H1 (cell line): ENCODE measurements around the gene RMC1. TPM values are rescaled to one million over a fixed set of nuclear protein-coding genes. Genes with fewer than 3 reads are reported as not detected.

Source experiments
- CTCF ChIA-PET: fragments of 300-600 bp; sonication (Branson Sonifier 250); formaldehyde crosslinking; loops from one replicate; lab custom pipeline; 2021; ENCODE audit not compliant: partially characterized antibody; lab: Charles Lee
- POLR2A ChIA-PET: fragments of 300-600 bp; sonication (Branson Sonifier 250); formaldehyde crosslinking; loops from one replicate; lab custom pipeline; 2021; ENCODE audit warnings: inconsistent platforms; ENCODE audit not compliant: partially characterized antibody; lab: Charles Lee
- DNase-seq, 2 experiments: peaks; one replicate each; pipeline versions ENCODE4 v3.0.0 to v3.0.0-alpha.2; 2010 to 2022; ENCODE audit warnings: low spot score in 2 of 2, low read depth in 1 of 2, mixed read lengths in 1 of 2
- FAIRE-seq: peaks from 2 replicates; lab custom pipeline; 2011; peaks lifted over from hg19 to GRCh38; lab: Jason Lieb, UNC
- H2AFZ ChIP-seq: 2 replicates; pipeline ENCODE4 v1.8.1; 2012; ENCODE audit warnings: low read length, inconsistent platforms
- H2AK5ac ChIP-seq: 2 replicates; pipeline ENCODE4 v1.6.1; 2013; ENCODE audit warnings: low read depth, low read length
- H2BK120ac ChIP-seq: replicated peaks from 2 replicates; pipeline ENCODE3; 2013; ENCODE audit warnings: low read depth, low read length, inconsistent platforms
- H2BK12ac ChIP-seq: 2 replicates; pipeline ENCODE4 v1.6.1; 2013; ENCODE audit warnings: low read depth, low read length
- H2BK15ac ChIP-seq: 2 replicates; pipeline ENCODE4 v1.6.1; 2013; ENCODE audit warnings: low read length
- H2BK20ac ChIP-seq: 2 replicates; pipeline ENCODE4 v1.6.1; 2013; ENCODE audit warnings: low read length
- H2BK5ac ChIP-seq: 2 replicates; pipeline ENCODE4 v1.6.1; 2013; ENCODE audit warnings: low read depth, low read length
- H3K14ac ChIP-seq: 2 replicates; pipeline ENCODE4 v1.6.1; 2013; ENCODE audit warnings: inconsistent platforms; ENCODE audit not compliant: insufficient read length
- H3K18ac ChIP-seq: 2 replicates; pipeline ENCODE4 v1.6.1; 2013; ENCODE audit warnings: low read length; ENCODE audit errors: extremely low read depth
- H3K23ac ChIP-seq: 2 replicates; pipeline ENCODE4 v1.6.1; 2013; ENCODE audit warnings: inconsistent platforms; ENCODE audit not compliant: insufficient read length
- H3K23me2 ChIP-seq: 2 replicates; pipeline ENCODE4 v1.6.1; 2013; ENCODE audit warnings: low read depth, low read length
- H3K27ac ChIP-seq: 2 replicates; pipeline ENCODE4 v1.6.1; 2011; ENCODE audit warnings: low read depth, low read length, inconsistent platforms
- H3K27me3 ChIP-seq, 4 experiments: replicated peaks in 1 of 4; 1 replicate in 1 of 4; 2 replicates in 3 of 4; pipeline versions ENCODE4 v1.6.1 to v1.8.1; 2011 to 2013; ENCODE audit warnings: low read length in 3 of 4, mild to moderate bottlenecking in 3 of 4, inconsistent platforms in 2 of 4, mixed read lengths in 2 of 4, moderate library complexity in 1 of 4; ENCODE audit not compliant: control insufficient read depth in 3 of 4, insufficient read depth in 3 of 4; ENCODE audit errors: extremely low read depth in 1 of 4
- H3K36me3 ChIP-seq, 4 experiments: 2 replicates each; pipeline versions ENCODE4 v1.6.1 to v1.8.1; 2011 to 2013; ENCODE audit warnings: mild to moderate bottlenecking in 4 of 4, low read length in 3 of 4, moderate library complexity in 2 of 4, control low read depth in 1 of 4, inconsistent platforms in 1 of 4; ENCODE audit not compliant: insufficient read depth in 4 of 4, control insufficient read depth in 2 of 4
- H3K4ac ChIP-seq: replicated peaks from 2 replicates; pipeline ENCODE3; 2013; ENCODE audit warnings: low read length, low read depth, mixed read lengths, inconsistent platforms; ENCODE audit not compliant: insufficient read length
- H3K4me1 ChIP-seq, 4 experiments: replicated peaks in 1 of 4; 1 replicate in 1 of 4; 2 replicates in 3 of 4; pipeline versions ENCODE4 v1.6.1 to v1.8.1; 2011 to 2013; ENCODE audit warnings: low read length in 3 of 4, inconsistent platforms in 2 of 4, mixed read lengths in 1 of 4; ENCODE audit not compliant: insufficient read depth in 4 of 4, control insufficient read depth in 3 of 4
- H3K4me2 ChIP-seq, 2 experiments: 2 replicates each; pipeline versions ENCODE4 v1.6.1 to v1.8.1; 2011 to 2013; ENCODE audit warnings: low read depth in 2 of 2, low read length in 2 of 2, control low read depth in 1 of 2, inconsistent platforms in 1 of 2, mild to moderate bottlenecking in 1 of 2; ENCODE audit not compliant: insufficient read depth in 1 of 2
- H3K4me3 ChIP-seq, 4 experiments: fragments of 200-600, 300-600 bp in 1 of 4; sonication (generic), shearing (Covaris generic), sonication (Bioruptor Twin) in 1 of 4; 2 replicates each; pipeline versions ENCODE4 v1.5.1 to v1.8.1; 2011 to 2016; ENCODE audit warnings: low read length in 4 of 4, low read depth in 3 of 4, control low read depth in 2 of 4, inconsistent platforms in 2 of 4, mild to moderate bottlenecking in 2 of 4, mixed read lengths in 1 of 4, moderate library complexity in 1 of 4; ENCODE audit not compliant: insufficient read depth in 2 of 4; ENCODE audit errors: extremely low read depth in 1 of 4
- H3K56ac ChIP-seq: replicated peaks from 2 replicates; pipeline ENCODE3; 2013; ENCODE audit warnings: low read depth, mild to moderate bottlenecking, mixed read lengths, low read length, inconsistent platforms; ENCODE audit not compliant: insufficient read length
- H3K79me1 ChIP-seq: 2 replicates; pipeline ENCODE4 v1.6.1; 2013; ENCODE audit warnings: low read depth, low read length, control low read depth
- H3K79me2 ChIP-seq, 2 experiments: 2 replicates each; pipeline versions ENCODE4 v1.6.1 to v1.8.1; 2012 to 2013; ENCODE audit warnings: low read length in 2 of 2, mild to moderate bottlenecking in 2 of 2, inconsistent platforms in 1 of 2; ENCODE audit not compliant: insufficient read depth in 2 of 2, control insufficient read depth in 1 of 2
- H3K9ac ChIP-seq, 4 experiments: replicated peaks in 1 of 4; 1 replicate in 1 of 4; 2 replicates in 3 of 4; pipeline versions ENCODE4 v1.6.1 to v1.8.1; 2011 to 2013; ENCODE audit warnings: low read depth in 3 of 4, low read length in 3 of 4, control low read depth in 2 of 4, mild to moderate bottlenecking in 2 of 4, moderate library complexity in 2 of 4, inconsistent platforms in 1 of 4; ENCODE audit errors: extremely low read depth in 1 of 4
- H3K9me3 ChIP-seq, 2 experiments: 2 replicates each; pipeline versions ENCODE4 v1.6.1 to v1.8.1; 2012 to 2013; ENCODE audit warnings: mild to moderate bottlenecking in 2 of 2, moderate library complexity in 2 of 2, control low read depth in 1 of 2, inconsistent platforms in 1 of 2, low read depth in 1 of 2, low read length in 1 of 2, mixed read lengths in 1 of 2; ENCODE audit not compliant: insufficient read depth in 2 of 2
- H4K20me1 ChIP-seq, 2 experiments: replicated peaks in 1 of 2; 2 replicates each; pipeline versions ENCODE3 to v1.8.1; 2011 to 2013; ENCODE audit warnings: inconsistent platforms in 2 of 2, low read length in 2 of 2, mild to moderate bottlenecking in 1 of 2; ENCODE audit not compliant: insufficient read depth in 2 of 2, control insufficient read depth in 1 of 2
- H4K5ac ChIP-seq: 2 replicates; pipeline ENCODE4 v1.6.1; 2013; ENCODE audit warnings: low read length, low read depth, mixed read lengths, inconsistent platforms; ENCODE audit not compliant: insufficient read length
- H4K8ac ChIP-seq: 2 replicates; pipeline ENCODE4 v1.8.0; 2013; ENCODE audit warnings: mild to moderate bottlenecking, moderate library complexity, low read length, inconsistent platforms; ENCODE audit not compliant: insufficient read depth; ENCODE audit errors: extremely low read depth
- H4K91ac ChIP-seq: replicated peaks from 2 replicates; pipeline ENCODE3; 2013; ENCODE audit warnings: low read length, mixed read lengths, inconsistent platforms; ENCODE audit not compliant: insufficient read length
- ASH2L ChIP-seq: fragments of 200-600, 300-600 bp; sonication (generic); IDR thresholded peaks from one replicate; pipeline ENCODE4 v1.7.1; 2017; ENCODE audit warnings: low read length
- ATF3 ChIP-seq: IDR thresholded peaks from 2 replicates; pipeline ENCODE4 v1.6.1; 2011; ENCODE audit warnings: low read depth, mild to moderate bottlenecking, low read length; ENCODE audit not compliant: insufficient read depth
- BRCA1 ChIP-seq: IDR thresholded peaks from 2 replicates; pipeline ENCODE4 v1.6.1; 2012; ENCODE audit warnings: low read depth, low read length, improper control_type of control experiment
- CEBPB ChIP-seq: IDR thresholded peaks from 2 replicates; pipeline ENCODE4 v1.6.1; 2012; ENCODE audit warnings: low read depth, low read length
- CTBP2 ChIP-seq: IDR thresholded peaks from 2 replicates; pipeline ENCODE4 v1.7.0; 2011; ENCODE audit warnings: borderline replicate concordance, mild to moderate bottlenecking, moderate library complexity, mixed read lengths, low read length; ENCODE audit not compliant: insufficient read depth, insufficient read length
- KDM4A ChIP-seq: IDR thresholded peaks from one replicate; pipeline ENCODE4 v1.7.1; 2012; ENCODE audit warnings: low read depth, mild to moderate bottlenecking, moderate library complexity, low read length, inconsistent platforms; ENCODE audit not compliant: severe bottlenecking
- NANOG ChIP-seq: IDR thresholded peaks from 2 replicates; pipeline ENCODE4 v1.6.1; 2011; ENCODE audit warnings: low read length, low read depth, mild to moderate bottlenecking, inconsistent platforms; ENCODE audit not compliant: insufficient read depth, poor library complexity, severe bottlenecking
- POLR2A ChIP-seq, 2 experiments: IDR thresholded peaks; 1 replicate in 1 of 2; 2 replicates in 1 of 2; pipeline ENCODE4 v1.6.1; 2011; ENCODE audit warnings: low read depth in 2 of 2, low read length in 2 of 2, mild to moderate bottlenecking in 2 of 2; ENCODE audit errors: control extremely low read depth in 1 of 2
- POLR2AphosphoS5 ChIP-seq: IDR thresholded peaks from 2 replicates; pipeline ENCODE4 v1.6.1; 2011; ENCODE audit warnings: low read depth, low read length
- SIRT6 ChIP-seq: IDR thresholded peaks from one replicate; pipeline ENCODE4 v1.7.1; 2012; ENCODE audit warnings: low read length, inconsistent platforms
- SP1 ChIP-seq: IDR thresholded peaks from 2 replicates; pipeline ENCODE4 v1.6.1; 2011; ENCODE audit warnings: low read depth, low read length
- SP4 ChIP-seq: IDR thresholded peaks from 2 replicates; pipeline ENCODE4 v1.6.1; 2012; ENCODE audit warnings: low read length, inconsistent platforms
- TAF1 ChIP-seq: IDR thresholded peaks from 2 replicates; pipeline ENCODE4 v1.6.1; 2011; ENCODE audit warnings: mild to moderate bottlenecking, low read depth, low read length
- TEAD4 ChIP-seq: IDR thresholded peaks from 2 replicates; pipeline ENCODE4 v1.6.1; 2012; ENCODE audit warnings: low read depth, low read length, inconsistent platforms, mixed read lengths
- WGBS, 2 experiments: shearing (Covaris generic) in 1 of 2; methylation state at CpG; one replicate each; pipeline versions ENCODE4 v1.1.6 to v1.1.7; 2013 to 2015; ENCODE audit warnings: low lambda C conversion rate in 2 of 2, mixed read lengths in 2 of 2, inconsistent platforms in 1 of 2, low coverage in 1 of 2, missing lambda C conversion rate in 1 of 2; ENCODE audit not compliant: insufficient replicate concordance in 2 of 2, insufficient coverage in 1 of 2, insufficient read length in 1 of 2; ENCODE audit errors: extremely low coverage in 1 of 2, missing lambda C conversion rate in 1 of 2; 5-methylcytosine and 5-hydroxymethylcytosine counted together
- polyA plus RNA-seq, 7 experiments: library from polyadenylated mRNA; depleted of rRNA in 3 of 7; stranded (reverse) in 5 of 7; unstranded in 2 of 7; fragments of >200 nt in 5 of 7; fragments of 200-250 nt in 2 of 7; gene quantifications; 1 replicate in 5 of 7; 2 replicates in 1 of 7; 4 replicates in 1 of 7; pipeline versions ENCODE4 v1.2.1 to v1.2.3, GENCODE V29; 2011 to 2013; ENCODE audit warnings: missing spikeins in 2 of 7, mixed read lengths in 2 of 7
- total RNA-seq: library from RNA; stranded (reverse); fragmentation: NEBNext Ultra II Directional; extraction: Animal tissue kit (Norgen Biotek cat#: 25700); gene quantifications from 2 replicates; pipeline ENCODE4 v1.2.1, GENCODE V29; 2021
- TF ChIP-seq, protein P1 (sequence below): IDR thresholded peaks from 2 replicates; pipeline ENCODE4 v1.6.1; 2012; ENCODE audit warnings: inconsistent platforms

The RMC1 gene
- total and polyA plus RNA-seq, 2 of the 8 experiments (the other 6 are each of a cell fraction or from before 2014, with no cell fraction given), result 16.4 to 20.1 TPM

- Histone ChIP-seq H2BK20ac (no peak overlapping the region), H4K91ac (no peak overlapping the region), H3K56ac (no peak overlapping the region), H2BK12ac (no peak overlapping the region), H2BK15ac (no peak overlapping the region), H3K9ac (peak overlapping the region in 3 of 4 experiments; percentile 46 to 67 (median 56); a peak in 6 of 7 replicates), H4K5ac (no peak overlapping the region), H3K27me3 (no peaks in the 10 kb centered on the region), H2AFZ (no peak overlapping the region), H3K4me1 (no peaks in the 10 kb centered on the region), H2BK120ac (no peak overlapping the region), H3K79me1 (no peaks in the 10 kb centered on the region; the same call in 1 of the 2 replicates), H3K4me2 (peak overlapping the region; percentile 75 to 79), H3K9me3 (no peaks in the 10 kb centered on the region), H3K4ac (no peak overlapping the region), H3K79me2 (peaks cover 0 to 38% of the 10 kb centered on the region in 2 experiments; a peak in 3 of 4 replicates), H3K14ac (no peak overlapping the region), H3K27ac (no peak overlapping the region), H3K18ac (no peak overlapping the region), H4K8ac (no peak overlapping the region), H3K4me3 (peak overlapping the region; percentile 82 to 96 (median 95)), H4K20me1 (peaks cover 0 to 4% of the 10 kb centered on the region in 2 experiments), H2AK5ac (no peak overlapping the region), H3K23me2 (peaks cover 3% of the 10 kb centered on the region; the same call in 1 of the 2 replicates), H2BK5ac (no peak overlapping the region), H3K23ac (no peak overlapping the region), H3K36me3 (no peaks in the 10 kb centered on the region)
- ChIA-PET POLR2A (no interaction called here), CTCF (interaction anchor here (0.8 to 1.5 kb wide), 2 partner anchors 42 to 247 kb away, joined by 3 to 4 read pairs; no protein-coding TSS in a partner anchor)
- FAIRE-seq (no peak), DNase-seq (no peak)
- WGBS, 2 experiments, result 22% methylated on average over 9 of the region's 11 CpGs; no CpG with 5 or more reads in 1 of the 2 experiments
- TF ChIP-seq ASH2L, result no peak
- TF ChIP-seq SIRT6, result no peak
- no peak for TF ChIP-seq POLR2A (IDR thresholded peaks at IDR 0.05; ENCODE audit: control extremely low read depth in 1 of 2, low read depth in 2 of 2, low read length in 2 of 2)
- TF ChIP-seq POLR2AphosphoS5, result no peak
- no peak for TF ChIP-seq TAF1
- TF ChIP-seq CTBP2, result no peak
- TF ChIP-seq, protein P1, sequence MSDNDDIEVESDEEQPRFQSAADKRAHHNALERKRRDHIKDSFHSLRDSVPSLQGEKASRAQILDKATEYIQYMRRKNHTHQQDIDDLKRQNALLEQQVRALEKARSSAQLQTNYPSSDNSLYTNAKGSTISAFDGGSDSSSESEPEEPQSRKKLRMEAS, result no peak
- TF ChIP-seq KDM4A, result no peak
- no peak for TF ChIP-seq ATF3
- no peak for TF ChIP-seq TEAD4
- no peak for TF ChIP-seq NANOG
- no peak for TF ChIP-seq SP4
- TF ChIP-seq CEBPB, result no peak
- TF ChIP-seq SP1, result no peak
- TF ChIP-seq BRCA1, result no peak
Observed at GRCh38 chr18:23453680-23454058, 49.6 kb upstream of the RMC1 start.
